B cell (primary cell): ENCODE results near the gene QSOX1.

Experiments used
- EZH2 ChIP-seq: IDR thresholded peaks from 2 replicates; pipeline ENCODE4 v1.6.1; 2012; ENCODE audit warnings: borderline replicate concordance, low read depth, mild to moderate bottlenecking, moderate library complexity, low read length; ENCODE audit not compliant: insufficient read depth, poor library complexity, severe bottlenecking
- TF ChIP-seq, protein P1 (sequence below): fragments of 200-600 bp; IDR thresholded peaks from one replicate; pipeline ENCODE4 v1.8.0; 2022; ENCODE audit warnings: antibody characterized with exemption, mild to moderate bottlenecking

DNA sequence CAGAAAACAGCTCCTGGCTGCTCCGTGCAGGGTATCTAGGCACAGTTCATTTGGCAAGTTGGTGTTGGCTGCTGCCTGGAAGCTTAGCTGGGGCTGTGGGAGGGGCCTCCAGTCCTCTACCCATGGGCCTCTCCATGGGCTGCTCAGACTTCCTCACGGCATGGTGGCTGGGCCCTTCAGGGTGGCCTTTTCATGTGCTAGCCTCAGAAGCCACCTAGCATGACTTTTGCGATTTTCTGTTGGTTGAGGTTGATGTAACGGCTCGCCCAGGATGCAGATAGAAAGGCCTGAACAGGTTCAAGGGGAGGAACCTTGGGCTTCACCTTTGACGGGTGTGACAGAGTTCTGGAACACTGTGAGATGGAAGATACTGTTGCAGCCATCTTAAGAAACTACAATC, 49.6 kb downstream of the QSOX1 start:
- TF ChIP-seq, protein P1, sequence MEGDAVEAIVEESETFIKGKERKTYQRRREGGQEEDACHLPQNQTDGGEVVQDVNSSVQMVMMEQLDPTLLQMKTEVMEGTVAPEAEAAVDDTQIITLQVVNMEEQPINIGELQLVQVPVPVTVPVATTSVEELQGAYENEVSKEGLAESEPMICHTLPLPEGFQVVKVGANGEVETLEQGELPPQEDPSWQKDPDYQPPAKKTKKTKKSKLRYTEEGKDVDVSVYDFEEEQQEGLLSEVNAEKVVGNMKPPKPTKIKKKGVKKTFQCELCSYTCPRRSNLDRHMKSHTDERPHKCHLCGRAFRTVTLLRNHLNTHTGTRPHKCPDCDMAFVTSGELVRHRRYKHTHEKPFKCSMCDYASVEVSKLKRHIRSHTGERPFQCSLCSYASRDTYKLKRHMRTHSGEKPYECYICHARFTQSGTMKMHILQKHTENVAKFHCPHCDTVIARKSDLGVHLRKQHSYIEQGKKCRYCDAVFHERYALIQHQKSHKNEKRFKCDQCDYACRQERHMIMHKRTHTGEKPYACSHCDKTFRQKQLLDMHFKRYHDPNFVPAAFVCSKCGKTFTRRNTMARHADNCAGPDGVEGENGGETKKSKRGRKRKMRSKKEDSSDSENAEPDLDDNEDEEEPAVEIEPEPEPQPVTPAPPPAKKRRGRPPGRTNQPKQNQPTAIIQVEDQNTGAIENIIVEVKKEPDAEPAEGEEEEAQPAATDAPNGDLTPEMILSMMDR = no peak
- no peak for TF ChIP-seq EZH2
